Coronary artery (tissue), 2 donors: Measurements from ENCODE around the gene ZFC3H1.
"Not testable (repeated sequence)": the region's sequence is repeated elsewhere in the genome, so short reads cannot be mapped to it uniquely, and the experiment has no call there.

ENCODE experiments used
- DNase-seq: peaks from one replicate; pipeline ENCODE4 v3.0.0-alpha.2; 2017; ENCODE audit warnings: low spot score
- H3K27ac ChIP-seq, 2 donors: fragments of 200-600 bp; sonication (generic); one replicate each; pipeline ENCODE4 v1.5.1; 2016 to 2019
- H3K4me3 ChIP-seq: fragments of 200-600 bp; sonication (generic); 2 replicates; pipeline ENCODE4 v1.5.1; 2016; ENCODE audit warnings: mild to moderate bottlenecking, moderate library complexity
- CTCF ChIP-seq: fragments of 200-600 bp; sonication (generic); IDR thresholded peaks from one replicate; pipeline ENCODE4 v1.5.1; 2019; ENCODE audit warnings: antibody characterized with exemption

The ZFC3H1 gene

GRCh38 chr12:71582925-71583324 lies 80.7 kb downstream of the ZFC3H1 start:
- no peak for DNase-seq
- TF ChIP-seq CTCF, result no peak
- Histone ChIP-seq H3K4me3 (no peak overlapping the region), H3K27ac (no peak overlapping the region)

GRCh38 chr12:71581206-71581605 lies 82.4 kb downstream of the ZFC3H1 start:
- TF ChIP-seq CTCF, result no peak
- Histone ChIP-seq H3K27ac (no peak overlapping the region), H3K4me3 (no peak overlapping the region)
- no peak for DNase-seq

GRCh38 chr12:71578694-71579258 lies 84.9 kb downstream of the ZFC3H1 start:
- DNase-seq, result no peak
- no peak overlapping the region for H3K4me3 ChIP-seq
- TF ChIP-seq CTCF, result no peak

GRCh38 chr12:71576496-71576895 lies 87.2 kb downstream of the ZFC3H1 start:
- no peak for TF ChIP-seq CTCF
- Histone ChIP-seq H3K27ac (no peak overlapping the region), H3K4me3 (no peak overlapping the region)
- DNase-seq, result no peak

More at GRCh38 chr12:71578694-71579258, 84.9 kb downstream of the ZFC3H1 start:
- no peak overlapping the region for H3K27ac ChIP-seq

- not testable (repeated sequence) for DNase-seq, H3K27ac ChIP-seq
Measured at GRCh38 chr12:71569885-71570284, 93.8 kb downstream of the ZFC3H1 start.

GRCh38 chr12:71567537-71567936 lies 96.1 kb downstream of the ZFC3H1 start:
- Histone ChIP-seq H3K27ac (no peak overlapping the region), H3K4me3 (no peak overlapping the region)
- no peak for TF ChIP-seq CTCF
- DNase-seq, result no peak

More at GRCh38 chr12:71569885-71570284, 93.8 kb downstream of the ZFC3H1 start:
- H3K4me3 ChIP-seq, result not testable (repeated sequence)

- TF ChIP-seq CTCF, result no peak
- Histone ChIP-seq H3K27ac (no peak overlapping the region), H3K4me3 (no peak overlapping the region)
- DNase-seq, result no peak
Measured at GRCh38 chr12:71566655-71567054, 97.0 kb downstream of the ZFC3H1 start.
